NB4 (cell line): ENCODE data around the gene SHPK.
"Not testable (repeated sequence)": the region's sequence is repeated elsewhere in the genome, so short reads cannot be mapped to it uniquely, and the experiment has no call there.

Experiments used
- CTCF ChIP-seq: IDR thresholded peaks from one replicate; pipeline ENCODE4 v1.5.1; 2012; ENCODE audit warnings: low read depth, low read length
- MAX ChIP-seq: IDR thresholded peaks from 2 replicates; pipeline ENCODE4 v1.6.1; 2011; ENCODE audit warnings: low read depth, low read length
- POLR2A ChIP-seq: IDR thresholded peaks from 2 replicates; pipeline ENCODE4 v1.6.1; 2011; ENCODE audit warnings: mild to moderate bottlenecking; ENCODE audit not compliant: insufficient read length; ENCODE audit errors: extremely low read depth

- not testable (repeated sequence) for TF ChIP-seq CTCF, MAX, POLR2A
These were observed 71.8 kb downstream of the SHPK start for GRCh38 chr17:3564241-3564640.
